A549 treated with AZD9567 at 1 μM for 4 hours (cell line): ENCODE measurements around the gene FGL2. TPM values are rescaled to one million over a fixed set of nuclear protein-coding genes. Genes with fewer than 3 reads are reported as not detected.

ENCODE experiments used
- total RNA-seq: library from RNA; stranded (reverse); fragments of 200-300 nt; extraction: Qiagen RNA extraction; gene quantifications from 5 replicates; pipeline ENCODE4 v1.2.3, GENCODE V29; 2022; ENCODE audit not compliant: insufficient read depth

Gene FGL2, protein sequence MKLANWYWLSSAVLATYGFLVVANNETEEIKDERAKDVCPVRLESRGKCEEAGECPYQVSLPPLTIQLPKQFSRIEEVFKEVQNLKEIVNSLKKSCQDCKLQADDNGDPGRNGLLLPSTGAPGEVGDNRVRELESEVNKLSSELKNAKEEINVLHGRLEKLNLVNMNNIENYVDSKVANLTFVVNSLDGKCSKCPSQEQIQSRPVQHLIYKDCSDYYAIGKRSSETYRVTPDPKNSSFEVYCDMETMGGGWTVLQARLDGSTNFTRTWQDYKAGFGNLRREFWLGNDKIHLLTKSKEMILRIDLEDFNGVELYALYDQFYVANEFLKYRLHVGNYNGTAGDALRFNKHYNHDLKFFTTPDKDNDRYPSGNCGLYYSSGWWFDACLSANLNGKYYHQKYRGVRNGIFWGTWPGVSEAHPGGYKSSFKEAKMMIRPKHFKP
- not detected in 5 replicates for total RNA-seq

DNA sequence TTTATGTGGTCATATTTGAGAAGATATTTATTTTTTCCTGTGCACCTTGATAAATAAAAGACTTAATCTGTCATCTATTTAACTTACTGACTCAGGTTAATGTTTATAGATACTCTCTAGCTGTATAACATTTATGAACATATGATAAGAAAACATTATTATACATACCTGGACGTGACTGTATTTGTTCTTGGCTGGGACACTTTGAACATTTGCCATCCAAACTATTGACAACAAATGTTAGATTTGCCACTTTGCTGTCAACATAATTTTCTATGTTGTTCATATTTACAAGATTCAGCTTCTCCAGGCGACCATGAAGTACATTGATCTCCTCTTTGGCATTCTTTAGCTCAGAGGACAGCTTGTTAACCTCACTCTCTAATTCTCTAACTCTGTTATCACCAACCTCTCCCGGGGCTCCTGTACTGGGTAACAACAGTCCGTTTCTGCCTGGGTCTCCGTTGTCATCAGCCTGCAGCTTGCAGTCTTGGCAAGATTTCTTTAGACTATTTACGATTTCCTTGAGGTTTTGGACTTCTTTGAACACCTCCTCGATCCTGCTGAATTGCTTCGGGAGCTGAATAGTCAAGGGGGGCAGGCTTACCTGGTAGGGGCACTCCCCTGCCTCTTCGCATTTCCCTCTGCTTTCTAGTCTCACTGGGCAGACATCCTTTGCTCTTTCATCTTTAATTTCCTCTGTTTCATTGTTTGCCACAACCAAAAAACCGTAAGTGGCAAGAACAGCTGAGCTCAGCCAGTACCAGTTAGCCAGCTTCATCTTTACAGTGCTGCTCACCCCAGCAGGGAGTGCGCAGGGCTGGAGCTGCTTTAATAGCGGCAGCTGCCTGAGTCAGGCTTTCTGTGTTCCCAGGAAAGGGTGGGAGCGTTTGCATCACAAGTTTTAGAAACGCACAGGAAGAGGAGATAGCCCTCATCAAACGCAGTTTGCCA, at the start of gene FGL2:
Gene FGL2, minus strand, starts transcription at position 807 of the 954 bp plus-strand sequence. Its CDS starts 26 bp downstream, at position 781.

Other genes starting within 250 kb of the FGL2 start
- gene SPDYE17, start 167.5 kb downstream of the FGL2 start, total RNA-seq = not detected in 5 replicates
- gene SPDYE18, start 137.3 kb downstream of the FGL2 start, total RNA-seq = 0.16 to 0.22 TPM in 2 of 5 replicates, not detected in the others
- 0.40 to 9.8 TPM (median 0.63 TPM) in 5 replicates for gene CCDC146, start 77.2 kb downstream of the FGL2 start, total RNA-seq
- gene GSAP, start 216.5 kb upstream of the FGL2 start, total RNA-seq = 2.6 to 5.1 TPM (median 2.7 TPM) in 5 replicates